Naive thymus-derived CD4-positive, alpha-beta T cell (primary cell): ENCODE results near the gene GBP4. TPM values are rescaled to one million over a fixed set of nuclear protein-coding genes. Genes with fewer than 3 reads are reported as not detected.

Experiments used
- ATAC-seq: fragments of 150-1000 bp; cut with Tn5 transposase; 2 replicates; pipeline ENCODE4 v1.10.0; 2021; ENCODE audit warnings: mild to moderate bottlenecking, moderate library complexity
- CTCF ChIA-PET: fragments of 350-600 bp; sonication (Branson Sonifier 250); formaldehyde crosslinking; loops from one replicate; lab custom pipeline; 2021; ENCODE audit warnings: antibody characterized with exemption; lab: Charles Lee
- POLR2A ChIA-PET: fragments of 350-600 bp; sonication (Branson Sonifier 250); formaldehyde crosslinking; loops from one replicate; lab custom pipeline; 2021; ENCODE audit warnings: antibody characterized with exemption, inconsistent platforms; lab: Charles Lee
- DNase-seq, 9 donors: peaks; one replicate each; pipeline versions ENCODE4 v3.0.0 to v3.0.0-alpha.2; 2020 to 2022; ENCODE audit warnings: mixed read lengths in 1 of 9
- H3K27ac ChIP-seq: one replicate; pipeline ENCODE4 v1.7.0; 2013; ENCODE audit warnings: mild to moderate bottlenecking, low read depth, low read length, moderate library complexity
- H3K27me3 ChIP-seq, 2 donors: one replicate each; pipeline ENCODE4 v1.7.0; 2013; ENCODE audit warnings: low read length in 2 of 2, mild to moderate bottlenecking in 2 of 2, moderate library complexity in 2 of 2; ENCODE audit not compliant: control insufficient read depth in 2 of 2, insufficient read depth in 2 of 2
- H3K36me3 ChIP-seq, 3 experiments: 1 replicate in 2 of 3; 2 replicates in 1 of 3; pipeline ENCODE4 v1.7.0; 2013; ENCODE audit warnings: low read length in 3 of 3, mild to moderate bottlenecking in 3 of 3, moderate library complexity in 1 of 3; ENCODE audit not compliant: insufficient read depth in 3 of 3, control insufficient read depth in 2 of 3
- H3K4me1 ChIP-seq, 2 donors: one replicate each; pipeline ENCODE4 v1.7.0; 2013; ENCODE audit warnings: low read length in 2 of 2, mild to moderate bottlenecking in 2 of 2, moderate library complexity in 1 of 2; ENCODE audit not compliant: control insufficient read depth in 2 of 2, insufficient read depth in 2 of 2
- H3K4me3 ChIP-seq: 2 replicates; pipeline ENCODE4 v1.7.0; 2013; ENCODE audit warnings: mild to moderate bottlenecking, low read length
- H3K9me3 ChIP-seq, 3 experiments: 1 replicate in 2 of 3; 2 replicates in 1 of 3; pipeline ENCODE4 v1.7.0; 2013; ENCODE audit warnings: low read length in 3 of 3; ENCODE audit not compliant: control insufficient read depth in 2 of 3
- H3K27ac Mint-ChIP-seq, 9 donors: one replicate each; pipeline ENCODE4 v1.8.0; 2020 to 2022; ENCODE audit warnings: mixed read lengths in 9 of 9, mild to moderate bottlenecking in 8 of 9, moderate library complexity in 5 of 9, inconsistent platforms in 2 of 9
- H3K27me3 Mint-ChIP-seq, 5 donors: one replicate each; pipeline ENCODE4 v1.8.0; 2021 to 2022; ENCODE audit warnings: mixed read lengths in 5 of 5, mild to moderate bottlenecking in 1 of 5
- H3K36me3 Mint-ChIP-seq, 5 donors: one replicate each; pipeline ENCODE4 v1.8.0; 2020 to 2022; ENCODE audit warnings: mixed read lengths in 5 of 5, mild to moderate bottlenecking in 3 of 5, inconsistent platforms in 1 of 5
- H3K4me1 Mint-ChIP-seq, 7 donors: one replicate each; pipeline ENCODE4 v1.8.0; 2020 to 2022; ENCODE audit warnings: mixed read lengths in 7 of 7, mild to moderate bottlenecking in 3 of 7, inconsistent platforms in 1 of 7
- H3K4me3 Mint-ChIP-seq, 10 donors: one replicate each; pipeline ENCODE4 v1.8.0; 2020 to 2022; ENCODE audit warnings: mild to moderate bottlenecking in 10 of 10, mixed read lengths in 10 of 10, moderate library complexity in 6 of 10, inconsistent platforms in 2 of 10
- H3K9me3 Mint-ChIP-seq, 11 donors: one replicate each; pipeline ENCODE4 v1.8.0; 2020 to 2022; ENCODE audit warnings: mixed read lengths in 11 of 11, mild to moderate bottlenecking in 4 of 11, inconsistent platforms in 1 of 11, moderate library complexity in 1 of 11
- intact Hi-C, 2 donors: fragments of 100-400 bp; cut with micrococcal nuclease; formaldehyde crosslinking; loops; one replicate each; pipeline ENCODE4 v1.15.1; 2023
- polyA plus RNA-seq, 2 donors: library from polyadenylated mRNA; unstranded; fragments of 300-500 nt; fragmentation: Illumina TruSeq; gene quantifications; one replicate each; pipeline ENCODE4 v1.2.3, GENCODE V29; 2021
- total RNA-seq, 6 experiments: library from RNA in 5 of 6; stranded (reverse) in 5 of 6; gene quantifications; 1 replicate in 5 of 6; 2 replicates in 1 of 6; pipeline ENCODE4 v1.2.3 and lab custom pipeline; 2021 to 2026

Gene GBP4
- total and polyA plus RNA-seq, 7 experiments from 2014 or later: 29.1 to 174 (median 37.4) TPM

GRCh38 chr1:89199525-89200031, 836 bp upstream of the GBP4 start:
- H3K36me3 ChIP-seq: peaks cover 0 to 13% (median 0%) of the 10 kb centered on the region in 3 experiments
- DNase-seq (peak in 4 of 9 donors; percentile 7 to 12 (median 10)), ATAC-seq (no peak)
- H3K4me1 ChIP-seq: peaks cover 39 to 40% of the 10 kb centered on the region in 2 donors
- Mint-ChIP-seq H3K27me3 (no peaks in the 10 kb centered on the region), H3K27ac (peak overlapping the region; percentile 91 to 99 (median 95)), H3K9me3 (peaks cover 0 to 15% (median 7%) of the 10 kb centered on the region in 11 donors), H3K4me1 (peaks cover 50 to 72% (median 67%) of the 10 kb centered on the region in 7 donors), H3K36me3 (peaks cover 3 to 57% (median 30%) of the 10 kb centered on the region in 5 donors), H3K4me3 (peak overlapping the region; percentile 91 to 99 (median 97))
- intact Hi-C loops: loop anchor here (1.0 to 10.0 kb wide), 9 partner anchors 58 to 258 kb away; partner anchors contain the start of genes GBP1 (in 1 of the 2) and GBP2 (in 1 of the 2)
- POLR2A ChIA-PET: interaction anchor here (0.6 to 4.5 kb wide), 10 partner anchors 9 to 410 kb away, joined by 3 to 40 read pairs (median 4); partner anchors contain the start of genes GBP1, GBP2 and GBP5
- H3K4me3 ChIP-seq: peak overlapping the region; percentile 92
- H3K27me3 ChIP-seq: no peaks in the 10 kb centered on the region
- peaks cover 0 to under 1% (median 0%) of the 10 kb centered on the region in 3 experiments for H3K9me3 ChIP-seq
- peak overlapping the region; percentile 88 for H3K27ac ChIP-seq
- CTCF ChIA-PET: interaction anchor here (0.7 to 2.1 kb wide), 4 partner anchors 58 to 159 kb away, joined by 3 to 11 read pairs (median 4); partner anchors contain the start of gene GBP5

- peaks cover 42 to 47% of the 10 kb centered on the region in 2 donors for H3K4me1 ChIP-seq
Observed at GRCh38 chr1:89198081-89198480, 661 bp downstream of the GBP4 start.

GRCh38 chr1:89195476-89195875, 3.3 kb downstream of the GBP4 start:
- H3K9me3 ChIP-seq: no peaks in the 10 kb centered on the region
- H3K27ac ChIP-seq: no peak overlapping the region
- H3K27me3 ChIP-seq: no peaks in the 10 kb centered on the region
- ATAC-seq: no peak
- peaks cover 9 to 36% (median 17%) of the 10 kb centered on the region in 3 experiments for H3K36me3 ChIP-seq
- ChIA-PET CTCF (interaction anchor here (1.2 kb wide), 1 partner anchor 75 kb away, joined by 3 read pairs; no protein-coding TSS in a partner anchor), POLR2A (interaction anchor here (0.8 to 1.5 kb wide), 4 partner anchors 14 to 174 kb away, joined by 3 to 6 read pairs (median 4); no protein-coding TSS in a partner anchor)
- peaks cover 40 to 73% (median 66%) of the 10 kb centered on the region in 7 donors for H3K4me1 Mint-ChIP-seq
- no peak overlapping the region for H3K4me3 ChIP-seq
- no peaks in the 10 kb centered on the region for H3K27me3 Mint-ChIP-seq
- intact Hi-C loops: loop anchor here (5.0 to 10.0 kb wide), 3 partner anchors 62 to 262 kb away; no protein-coding TSS in a partner anchor
- H3K9me3 Mint-ChIP-seq: no peaks in the 10 kb centered on the region
- peaks cover 10 to 59% (median 35%) of the 10 kb centered on the region in 5 donors for H3K36me3 Mint-ChIP-seq
- DNase-seq: no peak
- peak overlapping the region in 9 of 10 donors; percentile 3 to 98 (median 74) for H3K4me3 Mint-ChIP-seq
- H3K4me1 ChIP-seq: peaks cover 31 to 34% of the 10 kb centered on the region in 2 donors
- peak overlapping the region; percentile 26 to 99 (median 78) for H3K27ac Mint-ChIP-seq

More at GRCh38 chr1:89198081-89198480, 661 bp downstream of the GBP4 start:
- Mint-ChIP-seq H3K9me3 (peaks cover 0 to under 1% (median 0%) of the 10 kb centered on the region in 11 donors), H3K36me3 (peaks cover 4 to 55% (median 28%) of the 10 kb centered on the region in 5 donors), H3K27me3 (no peaks in the 10 kb centered on the region), H3K27ac (peak overlapping the region; percentile 91 to 99 (median 95)), H3K4me1 (peaks cover 54 to 84% (median 71%) of the 10 kb centered on the region in 7 donors), H3K4me3 (peak overlapping the region; percentile 91 to 99 (median 97))
- ATAC-seq: peak; percentile 3
- peak overlapping the region; percentile 92 for H3K4me3 ChIP-seq
- ChIA-PET POLR2A (interaction anchor here (0.7 to 4.5 kb wide), 10 partner anchors 15 to 411 kb away, joined by 3 to 40 read pairs (median 4); partner anchors contain the start of genes GBP2 and GBP5), CTCF (interaction anchor here (1.0 to 2.1 kb wide), 4 partner anchors 17 to 159 kb away, joined by 4 to 11 read pairs (median 8); partner anchors contain the start of gene GBP5)
- intact Hi-C loops: loop anchor here (1.0 to 10.0 kb wide), 11 partner anchors 8 to 259 kb away; partner anchors contain the start of genes GBP2 (in 1 of the 2) and GBP5 (in 1 of the 2)
- H3K9me3 ChIP-seq: no peaks in the 10 kb centered on the region
- H3K36me3 ChIP-seq: peaks cover 0 to 24% (median 0%) of the 10 kb centered on the region in 3 experiments
- peak in 1 of 9 donors; percentile 1 for DNase-seq
- peak overlapping the region; percentile 88 for H3K27ac ChIP-seq
- no peaks in the 10 kb centered on the region for H3K27me3 ChIP-seq

DNA sequence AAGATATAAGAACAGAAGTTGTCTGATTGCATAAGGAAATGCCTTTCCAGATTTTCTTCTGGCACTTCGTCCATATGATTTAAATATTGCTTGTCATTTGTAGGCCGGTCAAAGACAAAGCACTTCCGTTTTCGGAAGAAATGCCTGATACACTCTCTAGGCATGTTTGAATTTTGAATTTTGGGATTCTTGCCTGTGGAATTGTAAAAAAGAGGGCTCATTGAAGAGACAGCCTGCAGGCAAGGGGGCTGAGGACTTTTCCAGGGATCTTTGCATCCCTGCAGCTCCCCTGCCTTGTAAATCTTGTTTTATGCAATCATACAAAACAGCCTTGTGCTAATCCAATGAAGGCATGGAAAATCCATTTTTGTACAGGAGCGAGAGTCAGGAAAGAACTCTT, 7.4 kb downstream of the GBP4 start:
- Mint-ChIP-seq H3K4me3 (no peak overlapping the region), H3K36me3 (peaks cover 23 to 82% (median 55%) of the 10 kb centered on the region in 5 donors), H3K9me3 (no peaks in the 10 kb centered on the region), H3K27ac (peak overlapping the region in 4 of 9 donors; percentile 7 to 60 (median 37)), H3K4me1 (peaks cover 28 to 74% (median 53%) of the 10 kb centered on the region in 7 donors), H3K27me3 (no peaks in the 10 kb centered on the region)
- CTCF ChIA-PET: no interaction called here
- Histone ChIP-seq H3K4me3 (no peak overlapping the region), H3K4me1 (peaks cover 17 to 24% of the 10 kb centered on the region in 2 donors), H3K9me3 (no peaks in the 10 kb centered on the region), H3K27ac (no peak overlapping the region), H3K36me3 (peaks cover 12 to 65% (median 22%) of the 10 kb centered on the region in 3 experiments), H3K27me3 (no peaks in the 10 kb centered on the region)
- no peak for ATAC-seq
- DNase-seq: no peak
- intact Hi-C loops: loop anchor here in 1 of 2 donors (10.0 kb wide), 1 partner anchor 263 kb away; no protein-coding TSS in a partner anchor
- POLR2A ChIA-PET: no interaction called here

DNA sequence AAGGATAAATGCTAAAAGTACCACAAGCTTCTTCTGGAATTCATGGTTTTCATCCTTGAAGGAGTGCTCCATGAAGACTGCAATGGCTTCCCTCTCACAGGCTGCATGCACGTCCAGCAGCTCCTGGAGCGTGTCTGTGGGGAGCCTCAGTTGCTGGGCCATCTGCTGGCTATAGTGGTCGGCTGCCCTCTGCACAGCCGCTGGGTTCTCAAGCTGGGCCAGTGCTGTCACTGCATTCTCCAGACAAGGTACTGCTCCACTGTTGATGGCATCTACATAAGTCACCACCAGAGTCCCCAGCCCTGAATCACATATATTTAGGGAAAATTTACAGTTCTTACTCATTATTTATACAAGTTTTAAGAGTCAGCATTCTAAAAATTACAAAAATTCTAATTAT, 8.7 kb downstream of the GBP4 start:
- H3K9me3 ChIP-seq: no peaks in the 10 kb centered on the region
- intact Hi-C loops: loop anchor here in 1 of 2 donors (1.0 to 10.0 kb wide), 2 partner anchors 8 to 265 kb away; partner anchors contain the start of gene GBP4
- Mint-ChIP-seq H3K27ac (peak overlapping the region in 5 of 9 donors; percentile 19 to 80 (median 67)), H3K4me3 (no peak overlapping the region), H3K4me1 (peaks cover 19 to 61% (median 40%) of the 10 kb centered on the region in 7 donors), H3K9me3 (no peaks in the 10 kb centered on the region), H3K36me3 (peaks cover 25 to 88% (median 64%) of the 10 kb centered on the region in 5 donors), H3K27me3 (no peaks in the 10 kb centered on the region)
- peaks cover 24 to 73% (median 29%) of the 10 kb centered on the region in 3 experiments for H3K36me3 ChIP-seq
- ChIA-PET CTCF (interaction anchor here (1.1 kb wide), 1 partner anchor 10 kb away, joined by 3 read pairs; no protein-coding TSS in a partner anchor), POLR2A (interaction anchor here (0.7 kb wide), 1 partner anchor 28 kb away, joined by 4 read pairs; no protein-coding TSS in a partner anchor)
- DNase-seq: no peak
- H3K27me3 ChIP-seq: no peaks in the 10 kb centered on the region
- no peak overlapping the region for H3K27ac ChIP-seq
- ATAC-seq: no peak
- H3K4me1 ChIP-seq: peaks cover 7 to 12% of the 10 kb centered on the region in 2 donors
- H3K4me3 ChIP-seq: no peak overlapping the region

GRCh38 chr1:89179343-89179742, 19.4 kb downstream of the GBP4 start:
- Mint-ChIP-seq H3K36me3 (peaks cover 18 to 40% (median 34%) of the 10 kb centered on the region in 5 donors), H3K27ac (peak overlapping the region in 1 of 9 donors; percentile 13), H3K4me1 (peaks cover 0 to 12% (median 4%) of the 10 kb centered on the region in 7 donors), H3K27me3 (no peaks in the 10 kb centered on the region), H3K4me3 (no peak overlapping the region), H3K9me3 (peaks cover 0 to 8% (median 2%) of the 10 kb centered on the region in 11 donors)
- H3K9me3 ChIP-seq: no peaks in the 10 kb centered on the region
- no peaks in the 10 kb centered on the region for H3K4me1 ChIP-seq
- ChIA-PET POLR2A (no interaction called here), CTCF (no interaction called here)
- no peak overlapping the region for H3K27ac ChIP-seq
- H3K27me3 ChIP-seq: no peaks in the 10 kb centered on the region
- H3K4me3 ChIP-seq: no peak overlapping the region
- DNase-seq (no peak), ATAC-seq (no peak)
- peaks cover 6 to 21% (median 16%) of the 10 kb centered on the region in 3 experiments for H3K36me3 ChIP-seq
- intact Hi-C loops: no loop called here
